Keratinocyte (primary cell): ENCODE data around the gene STARD10. TPM values are rescaled to one million over a fixed set of nuclear protein-coding genes. Genes with fewer than 3 reads are reported as not detected.
"Not testable (repeated sequence)": the region's sequence is repeated elsewhere in the genome, so short reads cannot be mapped to it uniquely, and the experiment has no call there.

Source experiments
- DNase-seq: peaks from one replicate; pipeline ENCODE4 v3.0.0-alpha.2; 2011; ENCODE audit warnings: low read depth, missing footprints, low spot score
- FAIRE-seq: peaks from 2 replicates; lab custom pipeline; 2011; peaks lifted over from hg19 to GRCh38; lab: Jason Lieb, UNC
- H2AFZ ChIP-seq: 2 replicates; pipeline ENCODE4 v1.6.0; 2012; ENCODE audit warnings: low read length, control low read depth, inconsistent platforms; ENCODE audit not compliant: control insufficient read depth
- H3K27ac ChIP-seq: 2 replicates; pipeline ENCODE4 v1.5.1; 2011; ENCODE audit warnings: low read length; ENCODE audit not compliant: control insufficient read depth, insufficient read depth
- H3K27me3 ChIP-seq: 3 replicates; pipeline ENCODE4 v1.6.0; 2011; ENCODE audit warnings: low read length; ENCODE audit not compliant: control insufficient read depth, insufficient read depth; ENCODE audit errors: extremely low read depth
- H3K36me3 ChIP-seq, 2 experiments: 2 replicates in 1 of 2; 3 replicates in 1 of 2; pipeline ENCODE4 v1.5.1; 2011; ENCODE audit warnings: low read length in 2 of 2, mild to moderate bottlenecking in 1 of 2; ENCODE audit not compliant: control insufficient read depth in 2 of 2, insufficient read depth in 2 of 2; ENCODE audit errors: extremely low read depth in 1 of 2
- H3K4me1 ChIP-seq: 3 replicates; pipeline ENCODE4 v1.5.1; 2011; ENCODE audit warnings: low read length; ENCODE audit not compliant: control insufficient read depth, insufficient read depth; ENCODE audit errors: extremely low read depth
- H3K4me2 ChIP-seq: 3 replicates; pipeline ENCODE4 v1.6.0; 2011; ENCODE audit warnings: low read depth, low read length; ENCODE audit not compliant: control insufficient read depth, insufficient read depth; ENCODE audit errors: extremely low read depth
- H3K4me3 ChIP-seq, 3 experiments: fragments of 200-600 bp in 1 of 3; sonication (generic) in 1 of 3; 2 replicates in 2 of 3; 3 replicates in 1 of 3; pipeline ENCODE4 v1.5.1; 2011 to 2016; ENCODE audit warnings: low read length in 3 of 3, mild to moderate bottlenecking in 3 of 3, control low read depth in 2 of 3, inconsistent platforms in 1 of 3, low read depth in 1 of 3, mixed read lengths in 1 of 3, mixed run types in 1 of 3, moderate library complexity in 1 of 3; ENCODE audit not compliant: control insufficient read depth in 2 of 3, insufficient read depth in 2 of 3; ENCODE audit errors: extremely low read depth in 1 of 3
- H3K79me2 ChIP-seq: 2 replicates; pipeline ENCODE4 v1.6.0; 2012; ENCODE audit warnings: low read length; ENCODE audit not compliant: control insufficient read depth, insufficient read depth
- H3K9ac ChIP-seq: 3 replicates; pipeline ENCODE4 v1.6.0; 2011; ENCODE audit warnings: low read length; ENCODE audit not compliant: control insufficient read depth, insufficient read depth; ENCODE audit errors: extremely low read depth
- H3K9me1 ChIP-seq: 3 replicates; pipeline ENCODE4 v1.6.0; 2011; ENCODE audit warnings: low read length; ENCODE audit not compliant: control insufficient read depth, insufficient read depth; ENCODE audit errors: extremely low read depth
- H3K9me3 ChIP-seq: 2 replicates; pipeline ENCODE4 v1.5.1; 2012; ENCODE audit warnings: low read depth, low read length; ENCODE audit not compliant: control insufficient read depth
- H4K20me1 ChIP-seq: 3 replicates; pipeline ENCODE4 v1.6.0; 2011; ENCODE audit warnings: low read length; ENCODE audit not compliant: control insufficient read depth, insufficient read depth; ENCODE audit errors: extremely low read depth
- EZH2 ChIP-seq: IDR thresholded peaks from one replicate; pipeline ENCODE4 v1.6.1; 2012; ENCODE audit warnings: inconsistent platforms, mild to moderate bottlenecking, low read length, moderate library complexity
- dilution Hi-C: fragments of 300-500 bp; cut with MboI; formaldehyde crosslinking; loops from one replicate; pipeline ENCODE4 v1.7.0; 2020; ENCODE audit warnings: low sequenced_read_pairs; ENCODE audit not compliant: extremely low pct_ligation_motif_present
- polyA plus RNA-seq, 5 experiments: library from polyadenylated mRNA; depleted of rRNA in 3 of 5; stranded (reverse) in 3 of 5; stranded (forward) in 1 of 5; unstranded in 1 of 5; fragments of >200 nt; gene quantifications; 1 replicate in 1 of 5; 2 replicates in 3 of 5; 3 replicates in 1 of 5; pipeline versions ENCODE4 v1.2.1 to v1.2.3, GENCODE V29; 2011 to 2012; ENCODE audit warnings: missing spikeins in 2 of 5, low read depth in 1 of 5, low replicate concordance in 1 of 5
- TF ChIP-seq, protein P1 (sequence below), 3 experiments: IDR thresholded peaks in 1 of 3; conservative IDR thresholded peaks in 1 of 3; optimal IDR thresholded peaks in 1 of 3; 2 replicates in 2 of 3; 3 replicates in 1 of 3; pipeline versions ENCODE3 to v1.5.1; 2011; ENCODE audit warnings: low read length in 3 of 3, mild to moderate bottlenecking in 3 of 3, moderate library complexity in 2 of 3, control low read depth in 1 of 3, inconsistent platforms in 1 of 3; ENCODE audit not compliant: insufficient read depth in 2 of 3; ENCODE audit errors: extremely low read depth in 1 of 3

The STARD10 gene
- polyA plus RNA-seq, 1 donor (not counting 4 experiments of a cell fraction or from before 2014, with no cell fraction given): 67.0 TPM

DNA sequence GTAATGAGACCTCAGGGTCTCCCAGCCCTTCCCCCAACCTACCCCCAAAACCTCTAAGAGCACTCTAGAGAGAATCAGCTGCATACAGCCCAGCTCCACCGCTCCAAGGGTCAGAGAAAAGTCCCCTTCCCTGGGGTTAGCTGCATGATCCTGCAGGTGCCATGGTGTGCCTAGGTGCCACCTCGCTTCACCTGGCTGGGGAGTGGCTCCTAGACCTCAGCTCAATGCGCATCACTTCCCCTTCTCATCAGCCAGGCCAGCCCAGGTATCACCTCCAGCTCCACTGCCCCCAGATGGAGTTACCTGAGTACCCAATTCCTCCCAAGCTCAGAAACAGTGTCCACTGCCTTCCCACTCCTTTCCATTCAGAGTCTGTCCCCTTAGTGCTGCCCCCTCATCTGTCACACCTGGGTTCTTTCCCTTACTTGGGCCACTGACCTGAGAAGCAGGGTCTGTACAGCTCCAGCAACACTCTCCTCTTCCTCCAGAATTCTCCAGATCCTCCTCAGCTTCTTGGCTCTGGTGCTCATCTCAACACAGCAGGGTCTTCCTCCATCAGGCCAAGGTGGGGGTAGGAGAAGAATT, 1.3 kb downstream of the STARD10 start:
- H3K36me3 ChIP-seq: no peaks in the 10 kb centered on the region
- no peak overlapping the region for H2AFZ ChIP-seq
- H3K27ac ChIP-seq: no peak overlapping the region
- FAIRE-seq (no peak), DNase-seq (no peak)
- H4K20me1 ChIP-seq: no peaks in the 10 kb centered on the region
- no peaks in the 10 kb centered on the region for H3K79me2 ChIP-seq
- no peaks in the 10 kb centered on the region for H3K27me3 ChIP-seq
- no peaks in the 10 kb centered on the region for H3K9me3 ChIP-seq
- no peak overlapping the region for H3K9ac ChIP-seq
- no peaks in the 10 kb centered on the region for H3K9me1 ChIP-seq
- TF ChIP-seq, protein P1, sequence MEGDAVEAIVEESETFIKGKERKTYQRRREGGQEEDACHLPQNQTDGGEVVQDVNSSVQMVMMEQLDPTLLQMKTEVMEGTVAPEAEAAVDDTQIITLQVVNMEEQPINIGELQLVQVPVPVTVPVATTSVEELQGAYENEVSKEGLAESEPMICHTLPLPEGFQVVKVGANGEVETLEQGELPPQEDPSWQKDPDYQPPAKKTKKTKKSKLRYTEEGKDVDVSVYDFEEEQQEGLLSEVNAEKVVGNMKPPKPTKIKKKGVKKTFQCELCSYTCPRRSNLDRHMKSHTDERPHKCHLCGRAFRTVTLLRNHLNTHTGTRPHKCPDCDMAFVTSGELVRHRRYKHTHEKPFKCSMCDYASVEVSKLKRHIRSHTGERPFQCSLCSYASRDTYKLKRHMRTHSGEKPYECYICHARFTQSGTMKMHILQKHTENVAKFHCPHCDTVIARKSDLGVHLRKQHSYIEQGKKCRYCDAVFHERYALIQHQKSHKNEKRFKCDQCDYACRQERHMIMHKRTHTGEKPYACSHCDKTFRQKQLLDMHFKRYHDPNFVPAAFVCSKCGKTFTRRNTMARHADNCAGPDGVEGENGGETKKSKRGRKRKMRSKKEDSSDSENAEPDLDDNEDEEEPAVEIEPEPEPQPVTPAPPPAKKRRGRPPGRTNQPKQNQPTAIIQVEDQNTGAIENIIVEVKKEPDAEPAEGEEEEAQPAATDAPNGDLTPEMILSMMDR (optimal IDR thresholded peaks at IDR 0.05 in 1 of 3, IDR thresholded peaks at IDR 0.05 in 1 of 3, conservative IDR thresholded peaks at IDR 0.05 in 1 of 3; ENCODE audit: extremely low read depth in 1 of 3, insufficient read depth in 2 of 3, low read length in 3 of 3): no peak
- TF ChIP-seq EZH2: no peak
- no peak overlapping the region for H3K4me3 ChIP-seq
- dilution Hi-C loops: no loop called here
- peaks cover 24% of the 10 kb centered on the region for H3K4me1 ChIP-seq
- no peak overlapping the region for H3K4me2 ChIP-seq

DNA sequence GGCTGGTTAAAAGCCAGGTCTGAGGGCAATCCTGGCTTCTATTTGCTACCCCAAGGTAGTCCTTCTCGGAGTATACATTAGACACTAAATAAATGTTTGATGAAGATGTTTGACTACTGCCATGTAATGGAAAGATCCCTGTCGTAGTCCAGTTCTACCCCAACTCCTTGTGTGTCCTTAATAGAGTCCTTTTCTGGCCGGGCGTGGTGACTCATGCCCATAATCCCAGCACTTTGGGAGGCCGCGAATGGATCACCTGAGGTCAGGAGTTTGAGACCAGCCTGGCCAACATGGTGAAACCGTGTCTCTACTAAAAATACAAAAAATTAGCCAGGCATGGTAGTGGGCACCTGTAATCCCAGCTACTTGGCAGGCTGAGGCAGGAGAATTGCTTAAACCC, 2.6 kb downstream of the STARD10 start:
- DNase-seq, dilution Hi-C loops, FAIRE-seq, H3K9ac ChIP-seq, H3K36me3 ChIP-seq, H3K9me3 ChIP-seq, H3K4me2 ChIP-seq, H4K20me1 ChIP-seq, H3K27ac ChIP-seq, H3K4me3 ChIP-seq, H3K9me1 ChIP-seq, H2AFZ ChIP-seq, H3K79me2 ChIP-seq, H3K27me3 ChIP-seq: not testable (repeated sequence)
- H3K4me1 ChIP-seq: peaks cover 24% of the 10 kb centered on the region
